K562 (cell line): ENCODE results near the gene GLI3.

Source experiments
- CREB1 ChIP-seq, 2 experiments: sonication (generic) in 1 of 2; formaldehyde crosslinking in 1 of 2; IDR thresholded peaks; 2 replicates each; pipeline versions ENCODE4 v1.6.1 to v1.8.0; 2012 to 2022; ENCODE audit warnings: inconsistent platforms in 1 of 2, mild to moderate bottlenecking in 1 of 2, missing genetic modification reagents in 1 of 2, moderate library complexity in 1 of 2
- MIER1 ChIP-seq: fragments of 450-650 bp; IDR thresholded peaks from 2 replicates; pipeline ENCODE4 v1.6.1; 2016; ENCODE audit warnings: antibody characterized with exemption, mild to moderate bottlenecking, low read depth
- POLR2AphosphoS5 ChIP-seq: IDR thresholded peaks from 2 replicates; pipeline ENCODE4 v1.6.1; 2011; ENCODE audit warnings: mild to moderate bottlenecking, low read depth, low read length, moderate library complexity; ENCODE audit not compliant: control insufficient read depth, insufficient read depth
- SAFB ChIP-seq: fragments of 200-400 bp; formaldehyde crosslinking; IDR thresholded peaks from 2 replicates; pipeline ENCODE4 v1.6.1; 2017; ENCODE audit warnings: low read depth, low read length, borderline replicate concordance
- TCF7 ChIP-seq: sonication (generic); IDR thresholded peaks from 2 replicates; pipeline ENCODE4 v1.6.1; 2016; ENCODE audit warnings: antibody characterized with exemption, borderline replicate concordance
- ZKSCAN1 ChIP-seq: fragments of 150-350 bp; IDR thresholded peaks from 2 replicates; pipeline ENCODE4 v1.6.1; 2016; ENCODE audit warnings: low read depth, low read length
- ZNF263 ChIP-seq: sonication (generic); formaldehyde crosslinking; IDR thresholded peaks from 2 replicates; pipeline ENCODE4 v1.8.0; 2022; ENCODE audit warnings: mild to moderate bottlenecking, missing genetic modification reagents, borderline replicate concordance
- TF ChIP-seq, protein P1 (sequence below): fragments of 450-650 bp; conservative IDR thresholded peaks from 2 replicates; pipeline ENCODE4 v1.6.1; 2016; ENCODE audit warnings: missing genetic modification characterization, low read depth, mild to moderate bottlenecking, missing compliant biosample characterization, moderate library complexity
- TF ChIP-seq, protein P2 (sequence below), 3 experiments: IDR thresholded peaks in 2 of 3; conservative IDR thresholded peaks in 1 of 3; 2 replicates each; pipeline ENCODE4 v1.5.1; 2011 to 2012; ENCODE audit warnings: low read length in 3 of 3, mild to moderate bottlenecking in 3 of 3, control low read depth in 2 of 3, improper control_type of control experiment in 1 of 3, inconsistent platforms in 1 of 3, low read depth in 1 of 3, mixed read lengths in 1 of 3, moderate library complexity in 1 of 3; ENCODE audit not compliant: insufficient read depth in 2 of 3

DNA sequence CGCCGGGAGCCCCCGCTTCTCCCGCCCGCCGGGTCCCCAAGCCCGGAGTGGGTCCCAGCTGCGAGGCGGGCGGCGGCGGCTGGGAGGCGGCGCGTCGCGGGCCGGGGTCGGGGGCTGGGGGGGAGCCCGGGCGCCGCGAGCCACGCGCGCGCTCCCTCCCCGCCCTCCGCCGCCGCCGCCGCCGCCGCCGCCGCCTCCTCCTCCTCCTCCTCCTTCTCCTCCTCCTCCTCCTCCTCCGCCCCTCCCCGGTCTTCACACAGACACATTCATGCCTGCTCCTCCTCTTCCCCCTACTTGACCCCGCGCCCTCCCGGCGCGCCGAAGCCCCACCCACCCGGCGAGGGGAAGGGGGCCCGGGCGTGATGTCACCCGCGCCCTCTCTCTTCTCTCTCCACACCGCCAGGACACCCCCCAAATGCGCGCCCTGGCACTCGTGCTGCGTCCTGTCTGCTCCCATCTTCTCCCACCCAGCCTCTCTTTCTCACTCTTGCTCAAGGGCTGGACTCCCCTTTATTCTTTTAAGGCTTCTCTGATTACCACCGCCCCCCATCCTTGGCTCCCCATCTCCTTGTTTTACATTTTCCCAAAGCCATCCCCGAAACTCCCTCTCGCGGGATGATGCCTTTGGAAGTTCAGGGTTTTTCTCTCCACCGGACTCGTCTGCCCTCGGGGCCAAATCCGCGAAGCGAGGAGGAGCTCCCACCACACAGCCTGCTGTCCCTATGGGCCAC is 967 bp upstream of the GLI3 start:
- TF ChIP-seq, protein P1, sequence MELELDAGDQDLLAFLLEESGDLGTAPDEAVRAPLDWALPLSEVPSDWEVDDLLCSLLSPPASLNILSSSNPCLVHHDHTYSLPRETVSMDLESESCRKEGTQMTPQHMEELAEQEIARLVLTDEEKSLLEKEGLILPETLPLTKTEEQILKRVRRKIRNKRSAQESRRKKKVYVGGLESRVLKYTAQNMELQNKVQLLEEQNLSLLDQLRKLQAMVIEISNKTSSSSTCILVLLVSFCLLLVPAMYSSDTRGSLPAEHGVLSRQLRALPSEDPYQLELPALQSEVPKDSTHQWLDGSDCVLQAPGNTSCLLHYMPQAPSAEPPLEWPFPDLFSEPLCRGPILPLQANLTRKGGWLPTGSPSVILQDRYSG: no peak
- no peak for TF ChIP-seq CREB1 (IDR thresholded peaks at IDR 0.05)
- no peak for TF ChIP-seq CREB1 (CRISPR knock-in tag; IDR thresholded peaks at IDR 0.05)
- TF ChIP-seq TCF7: no peak
- no peak for TF ChIP-seq ZNF263 (CRISPR knock-in tag)
- TF ChIP-seq SAFB: no peak
- TF ChIP-seq POLR2AphosphoS5: no peak
- no peak for TF ChIP-seq ZKSCAN1
- TF ChIP-seq MIER1: no peak
- TF ChIP-seq, protein P2, sequence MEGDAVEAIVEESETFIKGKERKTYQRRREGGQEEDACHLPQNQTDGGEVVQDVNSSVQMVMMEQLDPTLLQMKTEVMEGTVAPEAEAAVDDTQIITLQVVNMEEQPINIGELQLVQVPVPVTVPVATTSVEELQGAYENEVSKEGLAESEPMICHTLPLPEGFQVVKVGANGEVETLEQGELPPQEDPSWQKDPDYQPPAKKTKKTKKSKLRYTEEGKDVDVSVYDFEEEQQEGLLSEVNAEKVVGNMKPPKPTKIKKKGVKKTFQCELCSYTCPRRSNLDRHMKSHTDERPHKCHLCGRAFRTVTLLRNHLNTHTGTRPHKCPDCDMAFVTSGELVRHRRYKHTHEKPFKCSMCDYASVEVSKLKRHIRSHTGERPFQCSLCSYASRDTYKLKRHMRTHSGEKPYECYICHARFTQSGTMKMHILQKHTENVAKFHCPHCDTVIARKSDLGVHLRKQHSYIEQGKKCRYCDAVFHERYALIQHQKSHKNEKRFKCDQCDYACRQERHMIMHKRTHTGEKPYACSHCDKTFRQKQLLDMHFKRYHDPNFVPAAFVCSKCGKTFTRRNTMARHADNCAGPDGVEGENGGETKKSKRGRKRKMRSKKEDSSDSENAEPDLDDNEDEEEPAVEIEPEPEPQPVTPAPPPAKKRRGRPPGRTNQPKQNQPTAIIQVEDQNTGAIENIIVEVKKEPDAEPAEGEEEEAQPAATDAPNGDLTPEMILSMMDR (IDR thresholded peaks at IDR 0.05 in 2 of 3, conservative IDR thresholded peaks at IDR 0.05 in 1 of 3; ENCODE audit: insufficient read depth in 2 of 3, low read depth in 1 of 3, low read length in 3 of 3): no peak
